ELF-1 (cell line): ENCODE results near the gene DIAPH1.

Experiments used
- DNase-seq: peaks from one replicate; pipeline ENCODE4 v3.0.0-alpha.2; 2016; ENCODE audit warnings: low read depth, low spot score

Gene DIAPH1

GRCh38 chr5:141519605-141520565, 98.9 kb downstream of the DIAPH1 start:
- no peak for DNase-seq

- no peak for DNase-seq
Measured at GRCh38 chr5:141518618-141519015, 100.2 kb downstream of the DIAPH1 start.

GRCh38 chr5:141517880-141518617, 100.8 kb downstream of the DIAPH1 start:
- DNase-seq: no peak

GRCh38 chr5:141517312-141517711, 101.5 kb downstream of the DIAPH1 start:
- no peak for DNase-seq

- DNase-seq: peak; percentile 58
Measured at GRCh38 chr5:141516672-141517025, 102.2 kb downstream of the DIAPH1 start.

GRCh38 chr5:141515946-141516671, 102.7 kb downstream of the DIAPH1 start:
- no peak for DNase-seq

GRCh38 chr5:141515141-141515540, 103.7 kb downstream of the DIAPH1 start:
- no peak for DNase-seq

GRCh38 chr5:141514330-141515133, 104.3 kb downstream of the DIAPH1 start:
- peak; percentile 97 for DNase-seq

GRCh38 chr5:141513627-141514329, 105.0 kb downstream of the DIAPH1 start:
- no peak for DNase-seq

- peak; percentile 62 for DNase-seq
Measured at GRCh38 chr5:141512911-141513626, 105.7 kb downstream of the DIAPH1 start.

- peak; percentile 94 for DNase-seq
Measured at GRCh38 chr5:141512390-141512910, 106.3 kb downstream of the DIAPH1 start.

GRCh38 chr5:141511771-141512325, 107.0 kb downstream of the DIAPH1 start:
- DNase-seq: no peak

GRCh38 chr5:141510850-141511601, 107.8 kb downstream of the DIAPH1 start:
- DNase-seq: no peak

- DNase-seq: no peak
Measured at GRCh38 chr5:141510160-141510559, 108.6 kb downstream of the DIAPH1 start.

GRCh38 chr5:141508798-141509611, 109.8 kb downstream of the DIAPH1 start:
- peak; percentile 78 for DNase-seq

- no peak for DNase-seq
Measured at GRCh38 chr5:141508440-141508797, 110.4 kb downstream of the DIAPH1 start.

- DNase-seq: peak; percentile 60
Measured at GRCh38 chr5:141507387-141508091, 111.3 kb downstream of the DIAPH1 start.
